ENCODE measurements around the gene HAPSTR1. TPM values are rescaled to one million over a fixed set of nuclear protein-coding genes. Genes with fewer than 3 reads are reported as not detected.

Gene HAPSTR1
- total and polyA plus RNA-seq, 2 experiments from 2014 or later = 9.5 to 66.0 TPM

DNA sequence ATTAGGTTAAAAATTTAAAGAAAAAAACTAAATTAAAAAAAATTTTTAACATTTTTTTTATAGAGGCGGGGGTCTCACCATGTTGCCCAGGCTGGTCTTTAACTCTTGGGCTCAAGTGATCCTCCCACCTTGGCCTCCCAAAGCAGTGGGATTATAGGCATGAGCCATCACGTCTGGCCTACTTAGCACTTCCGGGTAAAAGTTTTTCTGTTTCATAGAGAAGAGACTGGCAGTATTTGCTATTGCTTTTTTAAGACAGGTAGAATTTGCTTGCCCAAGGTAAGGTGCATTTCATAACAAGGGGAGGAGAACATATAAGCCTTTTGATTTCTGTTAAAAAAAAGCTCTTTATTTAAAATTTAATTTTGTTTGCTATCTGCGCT is 12.0 kb upstream of the HAPSTR1 start:
- Mint-ChIP-seq H3K27ac (no peak overlapping the region), H3K27me3 (ENCODE audit: insufficient read depth, low read depth, poor library complexity) (peaks cover 4% of the 10 kb centered on the region), H3K4me3 (no peak overlapping the region), H3K9me3 (peaks cover 16% of the 10 kb centered on the region; the same call in 2 of the 3 replicates), H3K4me1 (no peaks in the 10 kb centered on the region), H3K36me3 (ENCODE audit: low read depth) (peaks cover 17% of the 10 kb centered on the region; the same call in 2 of the 3 replicates)
- ATAC-seq (no peak), DNase-seq (ENCODE audit: low spot score) (no peak)
- TF ChIP-seq, protein P1, sequence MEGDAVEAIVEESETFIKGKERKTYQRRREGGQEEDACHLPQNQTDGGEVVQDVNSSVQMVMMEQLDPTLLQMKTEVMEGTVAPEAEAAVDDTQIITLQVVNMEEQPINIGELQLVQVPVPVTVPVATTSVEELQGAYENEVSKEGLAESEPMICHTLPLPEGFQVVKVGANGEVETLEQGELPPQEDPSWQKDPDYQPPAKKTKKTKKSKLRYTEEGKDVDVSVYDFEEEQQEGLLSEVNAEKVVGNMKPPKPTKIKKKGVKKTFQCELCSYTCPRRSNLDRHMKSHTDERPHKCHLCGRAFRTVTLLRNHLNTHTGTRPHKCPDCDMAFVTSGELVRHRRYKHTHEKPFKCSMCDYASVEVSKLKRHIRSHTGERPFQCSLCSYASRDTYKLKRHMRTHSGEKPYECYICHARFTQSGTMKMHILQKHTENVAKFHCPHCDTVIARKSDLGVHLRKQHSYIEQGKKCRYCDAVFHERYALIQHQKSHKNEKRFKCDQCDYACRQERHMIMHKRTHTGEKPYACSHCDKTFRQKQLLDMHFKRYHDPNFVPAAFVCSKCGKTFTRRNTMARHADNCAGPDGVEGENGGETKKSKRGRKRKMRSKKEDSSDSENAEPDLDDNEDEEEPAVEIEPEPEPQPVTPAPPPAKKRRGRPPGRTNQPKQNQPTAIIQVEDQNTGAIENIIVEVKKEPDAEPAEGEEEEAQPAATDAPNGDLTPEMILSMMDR (conservative IDR thresholded peaks at IDR 0.05; ENCODE audit: low read depth in 2 of 2) = no peak
- TF ChIP-seq EZH2 (IDR thresholded peaks at IDR 0.05; ENCODE audit: low read depth, unreplicated experiment) = no peak
- TF ChIP-seq POLR2AphosphoS5 (IDR thresholded peaks at IDR 0.05; ENCODE audit: low read depth) = no peak
- TF ChIP-seq, protein P2, sequence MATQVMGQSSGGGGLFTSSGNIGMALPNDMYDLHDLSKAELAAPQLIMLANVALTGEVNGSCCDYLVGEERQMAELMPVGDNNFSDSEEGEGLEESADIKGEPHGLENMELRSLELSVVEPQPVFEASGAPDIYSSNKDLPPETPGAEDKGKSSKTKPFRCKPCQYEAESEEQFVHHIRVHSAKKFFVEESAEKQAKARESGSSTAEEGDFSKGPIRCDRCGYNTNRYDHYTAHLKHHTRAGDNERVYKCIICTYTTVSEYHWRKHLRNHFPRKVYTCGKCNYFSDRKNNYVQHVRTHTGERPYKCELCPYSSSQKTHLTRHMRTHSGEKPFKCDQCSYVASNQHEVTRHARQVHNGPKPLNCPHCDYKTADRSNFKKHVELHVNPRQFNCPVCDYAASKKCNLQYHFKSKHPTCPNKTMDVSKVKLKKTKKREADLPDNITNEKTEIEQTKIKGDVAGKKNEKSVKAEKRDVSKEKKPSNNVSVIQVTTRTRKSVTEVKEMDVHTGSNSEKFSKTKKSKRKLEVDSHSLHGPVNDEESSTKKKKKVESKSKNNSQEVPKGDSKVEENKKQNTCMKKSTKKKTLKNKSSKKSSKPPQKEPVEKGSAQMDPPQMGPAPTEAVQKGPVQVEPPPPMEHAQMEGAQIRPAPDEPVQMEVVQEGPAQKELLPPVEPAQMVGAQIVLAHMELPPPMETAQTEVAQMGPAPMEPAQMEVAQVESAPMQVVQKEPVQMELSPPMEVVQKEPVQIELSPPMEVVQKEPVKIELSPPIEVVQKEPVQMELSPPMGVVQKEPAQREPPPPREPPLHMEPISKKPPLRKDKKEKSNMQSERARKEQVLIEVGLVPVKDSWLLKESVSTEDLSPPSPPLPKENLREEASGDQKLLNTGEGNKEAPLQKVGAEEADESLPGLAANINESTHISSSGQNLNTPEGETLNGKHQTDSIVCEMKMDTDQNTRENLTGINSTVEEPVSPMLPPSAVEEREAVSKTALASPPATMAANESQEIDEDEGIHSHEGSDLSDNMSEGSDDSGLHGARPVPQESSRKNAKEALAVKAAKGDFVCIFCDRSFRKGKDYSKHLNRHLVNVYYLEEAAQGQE (IDR thresholded peaks at IDR 0.05; ENCODE audit: unreplicated experiment) = no peak
- TF ChIP-seq, protein P3, sequence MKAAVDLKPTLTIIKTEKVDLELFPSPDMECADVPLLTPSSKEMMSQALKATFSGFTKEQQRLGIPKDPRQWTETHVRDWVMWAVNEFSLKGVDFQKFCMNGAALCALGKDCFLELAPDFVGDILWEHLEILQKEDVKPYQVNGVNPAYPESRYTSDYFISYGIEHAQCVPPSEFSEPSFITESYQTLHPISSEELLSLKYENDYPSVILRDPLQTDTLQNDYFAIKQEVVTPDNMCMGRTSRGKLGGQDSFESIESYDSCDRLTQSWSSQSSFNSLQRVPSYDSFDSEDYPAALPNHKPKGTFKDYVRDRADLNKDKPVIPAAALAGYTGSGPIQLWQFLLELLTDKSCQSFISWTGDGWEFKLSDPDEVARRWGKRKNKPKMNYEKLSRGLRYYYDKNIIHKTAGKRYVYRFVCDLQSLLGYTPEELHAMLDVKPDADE (IDR thresholded peaks at IDR 0.05) = no peak
- TF ChIP-seq ZNF331 (CRISPR knock-in tag; IDR thresholded peaks at IDR 0.05; ENCODE audit: low read depth) = no peak
- TF ChIP-seq JUNB (IDR thresholded peaks at IDR 0.05; ENCODE audit: unreplicated experiment) = no peak
- no peak for TF ChIP-seq ZNF114 (CRISPR knock-in tag; IDR thresholded peaks at IDR 0.05)
- no peak for TF ChIP-seq STAT1 (IDR thresholded peaks at IDR 0.05; ENCODE audit: unreplicated experiment)
- no peak for TF ChIP-seq NANOG (IDR thresholded peaks at IDR 0.05; ENCODE audit: borderline replicate concordance)
- no peak for TF ChIP-seq CREB1 (CRISPR knock-in tag; IDR thresholded peaks at IDR 0.05; ENCODE audit: low read depth)
- TF ChIP-seq, protein P4, sequence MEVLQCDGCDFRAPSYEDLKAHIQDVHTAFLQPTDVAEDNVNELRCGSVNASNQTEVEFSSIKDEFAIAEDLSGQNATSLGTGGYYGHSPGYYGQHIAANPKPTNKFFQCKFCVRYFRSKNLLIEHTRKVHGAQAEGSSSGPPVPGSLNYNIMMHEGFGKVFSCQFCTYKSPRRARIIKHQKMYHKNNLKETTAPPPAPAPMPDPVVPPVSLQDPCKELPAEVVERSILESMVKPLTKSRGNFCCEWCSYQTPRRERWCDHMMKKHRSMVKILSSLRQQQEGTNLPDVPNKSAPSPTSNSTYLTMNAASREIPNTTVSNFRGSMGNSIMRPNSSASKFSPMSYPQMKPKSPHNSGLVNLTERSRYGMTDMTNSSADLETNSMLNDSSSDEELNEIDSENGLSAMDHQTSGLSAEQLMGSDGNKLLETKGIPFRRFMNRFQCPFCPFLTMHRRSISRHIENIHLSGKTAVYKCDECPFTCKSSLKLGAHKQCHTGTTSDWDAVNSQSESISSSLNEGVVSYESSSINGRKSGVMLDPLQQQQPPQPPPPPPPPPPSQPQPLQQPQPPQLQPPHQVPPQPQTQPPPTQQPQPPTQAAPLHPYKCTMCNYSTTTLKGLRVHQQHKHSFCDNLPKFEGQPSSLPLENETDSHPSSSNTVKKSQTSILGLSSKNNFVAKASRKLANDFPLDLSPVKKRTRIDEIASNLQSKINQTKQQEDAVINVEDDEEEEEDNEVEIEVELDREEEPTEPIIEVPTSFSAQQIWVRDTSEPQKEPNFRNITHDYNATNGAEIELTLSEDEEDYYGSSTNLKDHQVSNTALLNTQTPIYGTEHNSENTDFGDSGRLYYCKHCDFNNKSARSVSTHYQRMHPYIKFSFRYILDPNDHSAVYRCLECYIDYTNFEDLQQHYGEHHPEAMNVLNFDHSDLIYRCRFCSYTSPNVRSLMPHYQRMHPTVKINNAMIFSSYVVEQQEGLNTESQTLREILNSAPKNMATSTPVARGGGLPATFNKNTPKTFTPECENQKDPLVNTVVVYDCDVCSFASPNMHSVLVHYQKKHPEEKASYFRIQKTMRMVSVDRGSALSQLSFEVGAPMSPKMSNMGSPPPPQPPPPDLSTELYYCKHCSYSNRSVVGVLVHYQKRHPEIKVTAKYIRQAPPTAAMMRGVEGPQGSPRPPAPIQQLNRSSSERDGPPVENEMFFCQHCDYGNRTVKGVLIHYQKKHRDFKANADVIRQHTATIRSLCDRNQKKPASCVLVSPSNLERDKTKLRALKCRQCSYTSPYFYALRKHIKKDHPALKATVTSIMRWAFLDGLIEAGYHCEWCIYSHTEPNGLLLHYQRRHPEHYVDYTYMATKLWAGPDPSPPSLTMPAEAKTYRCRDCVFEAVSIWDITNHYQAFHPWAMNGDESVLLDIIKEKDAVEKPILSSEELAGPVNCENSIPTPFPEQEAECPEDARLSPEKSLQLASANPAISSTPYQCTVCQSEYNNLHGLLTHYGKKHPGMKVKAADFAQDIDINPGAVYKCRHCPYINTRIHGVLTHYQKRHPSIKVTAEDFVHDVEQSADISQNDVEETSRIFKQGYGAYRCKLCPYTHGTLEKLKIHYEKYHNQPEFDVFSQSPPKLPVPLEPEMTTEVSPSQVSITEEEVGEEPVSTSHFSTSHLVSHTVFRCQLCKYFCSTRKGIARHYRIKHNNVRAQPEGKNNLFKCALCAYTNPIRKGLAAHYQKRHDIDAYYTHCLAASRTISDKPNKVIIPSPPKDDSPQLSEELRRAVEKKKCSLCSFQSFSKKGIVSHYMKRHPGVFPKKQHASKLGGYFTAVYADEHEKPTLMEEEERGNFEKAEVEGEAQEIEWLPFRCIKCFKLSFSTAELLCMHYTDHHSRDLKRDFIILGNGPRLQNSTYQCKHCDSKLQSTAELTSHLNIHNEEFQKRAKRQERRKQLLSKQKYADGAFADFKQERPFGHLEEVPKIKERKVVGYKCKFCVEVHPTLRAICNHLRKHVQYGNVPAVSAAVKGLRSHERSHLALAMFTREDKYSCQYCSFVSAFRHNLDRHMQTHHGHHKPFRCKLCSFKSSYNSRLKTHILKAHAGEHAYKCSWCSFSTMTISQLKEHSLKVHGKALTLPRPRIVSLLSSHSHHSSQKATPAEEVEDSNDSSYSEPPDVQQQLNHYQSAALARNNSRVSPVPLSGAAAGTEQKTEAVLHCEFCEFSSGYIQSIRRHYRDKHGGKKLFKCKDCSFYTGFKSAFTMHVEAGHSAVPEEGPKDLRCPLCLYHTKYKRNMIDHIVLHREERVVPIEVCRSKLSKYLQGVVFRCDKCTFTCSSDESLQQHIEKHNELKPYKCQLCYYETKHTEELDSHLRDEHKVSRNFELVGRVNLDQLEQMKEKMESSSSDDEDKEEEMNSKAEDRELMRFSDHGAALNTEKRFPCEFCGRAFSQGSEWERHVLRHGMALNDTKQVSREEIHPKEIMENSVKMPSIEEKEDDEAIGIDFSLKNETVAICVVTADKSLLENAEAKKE (CRISPR knock-in tag; IDR thresholded peaks at IDR 0.05) = no peak
- TF ChIP-seq EZH2phosphoT487 (IDR thresholded peaks at IDR 0.05; ENCODE audit: unreplicated experiment) = no peak
- no peak overlapping the region for H3K27ac ChIP-seq (ENCODE audit: low read depth)
- H4K20me1 ChIP-seq (replicated peaks; ENCODE audit: insufficient read depth) = no peaks in the 10 kb centered on the region
- H3K4me3 ChIP-seq = no peak overlapping the region
- H3F3A ChIP-seq (replicated peaks; ENCODE audit: low read depth) = no peaks in the 10 kb centered on the region
- no peaks in the 10 kb centered on the region; the same call in 1 of the 2 replicates for H3K4me1 ChIP-seq (ENCODE audit: insufficient read depth)
- no peak overlapping the region for H3K4me2 ChIP-seq
- no peaks in the 10 kb centered on the region; the same call in 1 of the 2 replicates for H3K9me2 ChIP-seq (ENCODE audit: insufficient read depth)
- no peak overlapping the region for H2AFZ ChIP-seq
- H3K79me2 ChIP-seq (replicated peaks; ENCODE audit: insufficient read depth) = no peaks in the 10 kb centered on the region
- H3K36me3 ChIP-seq (ENCODE audit: insufficient read depth) = no peaks in the 10 kb centered on the region
- H3K27me3 ChIP-seq (ENCODE audit: insufficient read depth) = no peaks in the 10 kb centered on the region
